ENCODE measurements around the gene CTNNA2.

GRCh38 chr2:79966882-79967281 lies 454.0 kb downstream of the CTNNA2 start:
- TF ChIP-seq CTCF (IDR thresholded peaks at IDR 0.05) (no peak), ZFX (IDR thresholded peaks at IDR 0.05; ENCODE audit: borderline replicate concordance) (no peak)

Measured in 22Rv1 (cell line).